Choroid plexus epithelial cell (primary cell): ENCODE measurements around the gene TDRD6.
"Not testable (repeated sequence)": the region's sequence is repeated elsewhere in the genome, so short reads cannot be mapped to it uniquely, and the experiment has no call there.

Experiments used
- DNase-seq: peaks from one replicate; pipeline ENCODE4 v3.0.0-alpha.2; 2010; ENCODE audit warnings: low read depth
- H3K4me3 ChIP-seq: 2 replicates; pipeline ENCODE4 v1.5.1; 2011; ENCODE audit warnings: low read depth, mild to moderate bottlenecking, control low read depth, low read length, moderate library complexity
- CTCF ChIP-seq: conservative IDR thresholded peaks from 2 replicates; pipeline ENCODE4 v1.5.1; 2011; ENCODE audit warnings: low read depth, mild to moderate bottlenecking, control low read depth, inconsistent platforms, low read length, moderate library complexity

The TDRD6 gene

DNA sequence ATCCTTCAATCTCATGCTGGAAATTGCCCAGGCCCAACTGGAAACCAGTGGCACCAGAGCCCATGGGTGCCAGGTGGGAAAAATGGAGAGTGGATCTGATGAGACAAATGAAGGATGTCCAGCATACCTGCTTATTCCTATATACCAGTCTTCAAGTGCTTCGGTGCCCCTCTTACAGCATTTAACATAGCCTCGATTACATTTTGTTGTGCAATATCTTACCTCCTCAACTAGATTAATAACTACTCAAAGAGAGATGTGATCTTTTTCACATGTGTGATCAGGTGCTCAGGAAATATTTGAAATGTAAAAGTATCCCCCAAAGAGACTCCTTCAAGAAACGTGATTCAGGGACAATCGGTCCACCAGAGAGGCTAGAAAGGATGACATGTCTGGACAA lies 54.2 kb downstream of the TDRD6 start:
- no peak for TF ChIP-seq CTCF
- DNase-seq: no peak
- H3K4me3 ChIP-seq: no peak overlapping the region

GRCh38 chr6:46743425-46744158 lies 55.9 kb downstream of the TDRD6 start:
- no peak for DNase-seq
- TF ChIP-seq CTCF: no peak
- H3K4me3 ChIP-seq: no peak overlapping the region

GRCh38 chr6:46744159-46744725 lies 56.6 kb downstream of the TDRD6 start:
- DNase-seq, H3K4me3 ChIP-seq: not testable (repeated sequence)

- no peak for DNase-seq
- TF ChIP-seq CTCF: no peak
- H3K4me3 ChIP-seq: no peak overlapping the region
Measured at GRCh38 chr6:46745973-46746372, 58.3 kb downstream of the TDRD6 start.

DNA sequence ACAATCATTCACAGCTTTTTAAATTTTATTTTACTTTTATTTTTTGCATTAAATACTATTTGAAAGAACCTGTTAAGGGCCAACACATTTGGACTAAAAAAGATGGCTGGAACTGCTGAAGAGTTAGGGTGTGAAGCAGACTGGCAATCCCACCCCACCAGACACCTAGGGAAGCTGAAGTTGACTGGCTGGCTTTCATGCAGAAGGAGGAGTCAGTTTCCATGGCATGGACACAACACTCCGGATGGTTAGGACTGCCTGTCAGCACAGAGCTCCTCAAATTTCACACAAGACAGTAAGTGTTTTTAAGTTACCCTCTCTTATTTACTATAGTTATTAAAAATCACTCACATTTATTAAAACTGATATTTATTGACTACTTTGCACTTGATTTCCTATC lies 59.0 kb downstream of the TDRD6 start, which contains the start of gene ANKRD66:
Gene ANKRD66 (plus strand): TSS at position 238 of the 400 bp plus-strand sequence. CDS start 5,016 bp downstream, outside the sequence.
- no peak for TF ChIP-seq CTCF
- no peak for DNase-seq
- no peak within 1 kb of the TSS for H3K4me3 ChIP-seq

- no peak for DNase-seq
- no peak for TF ChIP-seq CTCF
- no peak overlapping the region for H3K4me3 ChIP-seq
Measured at GRCh38 chr6:46748940-46749503, 61.3 kb downstream of the TDRD6 start.

DNA sequence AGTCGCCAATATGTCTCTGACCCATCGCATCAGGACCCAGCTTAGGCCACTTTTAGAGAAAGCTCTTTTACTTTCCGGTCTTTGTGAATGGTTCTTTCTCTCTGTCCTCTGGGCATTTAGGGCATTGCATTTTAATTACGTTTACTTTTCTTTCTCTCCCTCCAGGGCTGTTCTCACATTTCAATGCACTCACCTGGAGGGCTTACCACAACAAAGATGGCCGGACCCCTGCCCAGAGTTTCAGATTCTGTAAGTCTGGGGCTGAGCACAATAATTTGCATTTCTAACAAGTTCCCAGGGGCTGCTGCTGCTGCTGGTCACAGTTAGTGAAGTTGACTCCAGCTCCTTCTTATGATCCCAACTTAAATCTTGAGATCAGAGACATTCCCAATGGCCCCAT lies 62.0 kb downstream of the TDRD6 start:
- no peak for DNase-seq
- TF ChIP-seq CTCF: no peak
- H3K4me3 ChIP-seq: no peak overlapping the region
